ENCODE measurements around the gene LGALS16.

DNA sequence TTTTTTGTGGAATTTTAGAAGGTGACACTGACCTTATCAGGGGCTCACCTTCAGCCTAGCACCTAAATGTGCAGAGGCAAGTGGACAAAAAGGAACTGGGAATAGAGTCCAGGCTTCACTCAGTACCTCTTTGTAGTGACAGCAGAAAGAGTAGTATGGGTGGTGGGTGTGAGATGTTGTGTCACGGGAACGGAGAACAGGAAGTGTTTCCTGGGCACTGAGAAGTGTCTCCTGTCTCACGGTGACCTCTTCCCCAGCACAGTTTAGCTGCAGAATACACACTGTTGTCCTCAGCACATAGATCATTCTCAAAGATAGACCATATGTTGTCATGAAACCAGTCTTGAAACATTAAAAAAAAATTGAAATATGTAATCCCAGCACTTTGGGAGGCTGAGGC, 31.0 kb downstream of the LGALS16 start:
- TF ChIP-seq, protein P1, sequence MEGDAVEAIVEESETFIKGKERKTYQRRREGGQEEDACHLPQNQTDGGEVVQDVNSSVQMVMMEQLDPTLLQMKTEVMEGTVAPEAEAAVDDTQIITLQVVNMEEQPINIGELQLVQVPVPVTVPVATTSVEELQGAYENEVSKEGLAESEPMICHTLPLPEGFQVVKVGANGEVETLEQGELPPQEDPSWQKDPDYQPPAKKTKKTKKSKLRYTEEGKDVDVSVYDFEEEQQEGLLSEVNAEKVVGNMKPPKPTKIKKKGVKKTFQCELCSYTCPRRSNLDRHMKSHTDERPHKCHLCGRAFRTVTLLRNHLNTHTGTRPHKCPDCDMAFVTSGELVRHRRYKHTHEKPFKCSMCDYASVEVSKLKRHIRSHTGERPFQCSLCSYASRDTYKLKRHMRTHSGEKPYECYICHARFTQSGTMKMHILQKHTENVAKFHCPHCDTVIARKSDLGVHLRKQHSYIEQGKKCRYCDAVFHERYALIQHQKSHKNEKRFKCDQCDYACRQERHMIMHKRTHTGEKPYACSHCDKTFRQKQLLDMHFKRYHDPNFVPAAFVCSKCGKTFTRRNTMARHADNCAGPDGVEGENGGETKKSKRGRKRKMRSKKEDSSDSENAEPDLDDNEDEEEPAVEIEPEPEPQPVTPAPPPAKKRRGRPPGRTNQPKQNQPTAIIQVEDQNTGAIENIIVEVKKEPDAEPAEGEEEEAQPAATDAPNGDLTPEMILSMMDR (IDR thresholded peaks at IDR 0.05; ENCODE audit: borderline replicate concordance, extremely low read depth, low read length, poor library complexity, severe bottlenecking): no peak
- no peak for TF ChIP-seq EZH2 (IDR thresholded peaks at IDR 0.05; ENCODE audit: borderline replicate concordance, low read depth, low read length, severe bottlenecking)
